Motor neuron (in vitro differentiated cells): Measurements from ENCODE around the gene FTO. TPM values are rescaled to one million over a fixed set of nuclear protein-coding genes. Genes with fewer than 3 reads are reported as not detected.

Source experiments
- ATAC-seq, 8 experiments: fragments of 200-7000 bp; cut with Tn5 transposase; replicated peaks in 6 of 8; 2 replicates each; pipeline ENCODE4 v1.8.0; 2021; ENCODE audit warnings: mild to moderate bottlenecking in 8 of 8, moderate library complexity in 8 of 8
- H3K27ac ChIP-seq, 2 donors: fragments of 250-450 bp; sonication (Bioruptor Pico); 2 replicates each; pipeline ENCODE4 v1.9.0; 2021; ENCODE audit warnings: antibody characterized with exemption in 2 of 2, mild to moderate bottlenecking in 2 of 2, moderate library complexity in 1 of 2
- H3K4me1 ChIP-seq, 2 donors: fragments of 250-450 bp; sonication (Bioruptor Pico); replicated peaks in 1 of 2; 2 replicates each; pipeline ENCODE4 v1.6.1; 2021; ENCODE audit warnings: antibody characterized with exemption in 2 of 2, mild to moderate bottlenecking in 2 of 2, moderate library complexity in 1 of 2
- H3K4me3 ChIP-seq, 5 donors: fragments of 250-450 bp; sonication (Bioruptor Pico); 2 replicates each; pipeline ENCODE4 v1.9.0; 2021; ENCODE audit warnings: antibody characterized with exemption in 5 of 5, mild to moderate bottlenecking in 5 of 5, moderate library complexity in 4 of 5
- WGBS, 10 experiments: fragments of 450-650 bp; shearing (Covaris generic); methylation state at CpG; one replicate each; pipeline ENCODE4 v1.0.0; 2022; 5-methylcytosine and 5-hydroxymethylcytosine counted together
- in situ Hi-C, 9 experiments: fragments of 400-800 bp; cut with MboI; loops; one replicate each; pipeline ENCODE4 v1.15.0; 2021; ENCODE audit warnings: low sequenced_read_pairs in 9 of 9, low pct_unique_long_range_greater_than_20kb in 2 of 9; ENCODE audit not compliant: unreplicated experiment in 9 of 9
- total RNA-seq, 8 experiments: library from RNA; unstranded; fragments of 300-600 nt; gene quantifications; 2 replicates each; pipeline versions ENCODE4 v1.2.3 to v1.2.4, GENCODE V29; 2022

FTO gene
- total RNA-seq, 8 experiments from 2014 or later: 73.8 to 143 (median 112) TPM

GRCh38 chr16:54026456-54026855 lies 322.5 kb downstream of the FTO start:
- peaks cover 6 to 38% of the 10 kb centered on the region in 2 donors for H3K4me1 ChIP-seq
- H3K27ac ChIP-seq: no peak overlapping the region
- in situ Hi-C loops: no loop called here
- ATAC-seq: no peak
- 20 to 100% (median 74%) methylated on average over 1 of the region's 1 CpG; no CpG with 5 or more reads in 4 of the 10 experiments for WGBS, 10 experiments
- no peak overlapping the region for H3K4me3 ChIP-seq

GRCh38 chr16:54027062-54027461 lies 323.1 kb downstream of the FTO start:
- Histone ChIP-seq H3K4me1 (peaks cover 6 to 32% of the 10 kb centered on the region in 2 donors), H3K4me3 (no peak overlapping the region), H3K27ac (no peak overlapping the region)
- in situ Hi-C loops: no loop called here
- peak in 1 of 8 experiments; percentile 64 for ATAC-seq
- WGBS, 10 experiments: 29 to 100% (median 92%) methylated on average over 2 to 4 of the region's 4 CpGs; no CpG with 5 or more reads in 2 of the 10 experiments

- peak in 1 of 8 experiments; percentile 10 for ATAC-seq
- H3K4me3 ChIP-seq: no peak overlapping the region
- WGBS, 10 experiments: 50 to 100% (median 90%) methylated on average over 1 of the region's 1 CpG; no CpG with 5 or more reads in 4 of the 10 experiments
- H3K4me1 ChIP-seq: peaks cover 6 to 27% of the 10 kb centered on the region in 2 donors
- H3K27ac ChIP-seq: no peak overlapping the region
- in situ Hi-C loops: no loop called here
Observed at GRCh38 chr16:54027558-54027957, 323.6 kb downstream of the FTO start.

GRCh38 chr16:54027995-54028394 lies 324.0 kb downstream of the FTO start:
- Histone ChIP-seq H3K4me3 (no peak overlapping the region), H3K4me1 (peaks cover 6 to 23% of the 10 kb centered on the region in 2 donors), H3K27ac (no peak overlapping the region)
- WGBS, 10 experiments: 73 to 100% (median 90%) methylated on average over 1 to 3 of the region's 3 CpGs
- in situ Hi-C loops: no loop called here
- no peak for ATAC-seq

GRCh38 chr16:54030451-54030850 lies 326.5 kb downstream of the FTO start:
- Histone ChIP-seq H3K27ac (no peak overlapping the region), H3K4me1 (peaks cover 2 to 20% of the 10 kb centered on the region in 2 donors), H3K4me3 (no peak overlapping the region)
- WGBS, 10 experiments: 67 to 100% (median 89%) methylated on average over 1 of the region's 1 CpG; no CpG with 5 or more reads in 2 of the 10 experiments
- in situ Hi-C loops: no loop called here
- no peak for ATAC-seq

- in situ Hi-C loops: no loop called here
- Histone ChIP-seq H3K4me1 (peaks cover 2 to 28% of the 10 kb centered on the region in 2 donors), H3K27ac (no peak overlapping the region), H3K4me3 (no peak overlapping the region)
- 59 to 100% (median 95%) methylated on average over 1 to 5 of the region's 5 CpGs; no CpG with 5 or more reads in 1 of the 10 experiments for WGBS, 10 experiments
- peak in 2 of 8 experiments; percentile 72 to 94 for ATAC-seq
Observed at GRCh38 chr16:54031107-54031760, 327.3 kb downstream of the FTO start.

GRCh38 chr16:54033747-54034146 lies 329.8 kb downstream of the FTO start:
- WGBS, 10 experiments: 68 to 100% (median 100%) methylated on average over 1 to 6 of the region's 6 CpGs

GRCh38 chr16:54034684-54035083 lies 330.7 kb downstream of the FTO start:
- H3K27ac ChIP-seq: no peak overlapping the region
- peaks cover 0 to 13% of the 10 kb centered on the region in 2 donors for H3K4me1 ChIP-seq
- H3K4me3 ChIP-seq: no peak overlapping the region
- in situ Hi-C loops: no loop called here
- ATAC-seq: no peak
- WGBS, 10 experiments: 83 to 100% (median 100%) methylated on average over 1 of the region's 1 CpG; no CpG with 5 or more reads in 4 of the 10 experiments

More at GRCh38 chr16:54033747-54034146, 329.8 kb downstream of the FTO start:
- in situ Hi-C loops: no loop called here
- ATAC-seq: no peak
- no peak overlapping the region for H3K27ac ChIP-seq
- peaks cover 0 to 13% of the 10 kb centered on the region in 2 donors for H3K4me1 ChIP-seq
- H3K4me3 ChIP-seq: no peak overlapping the region

GRCh38 chr16:54040480-54040879 lies 336.5 kb downstream of the FTO start:
- in situ Hi-C loops: no loop called here
- no peak for ATAC-seq
- H3K4me3 ChIP-seq: no peak overlapping the region
- no peak overlapping the region for H3K27ac ChIP-seq
- 38 to 100% (median 88%) methylated on average over 1 to 5 of the region's 5 CpGs; no CpG with 5 or more reads in 1 of the 10 experiments for WGBS, 10 experiments
- H3K4me1 ChIP-seq: peaks cover 0 to 8% of the 10 kb centered on the region in 2 donors

GRCh38 chr16:54040975-54041374 lies 337.0 kb downstream of the FTO start:
- H3K4me1 ChIP-seq: peaks cover 0 to 3% of the 10 kb centered on the region in 2 donors
- ATAC-seq: no peak
- 66 to 95% (median 85%) methylated on average over 2 to 6 of the region's 6 CpGs; no CpG with 5 or more reads in 4 of the 10 experiments for WGBS, 10 experiments
- H3K4me3 ChIP-seq: no peak overlapping the region
- in situ Hi-C loops: no loop called here
- H3K27ac ChIP-seq: no peak overlapping the region

GRCh38 chr16:54048586-54049495 lies 344.9 kb downstream of the FTO start:
- WGBS, 10 experiments: 25 to 68% (median 40%) methylated on average over 4 to 10 of the region's 11 CpGs; no CpG with 5 or more reads in 1 of the 10 experiments
- H3K27ac ChIP-seq: no peak overlapping the region
- in situ Hi-C loops: no loop called here
- H3K4me1 ChIP-seq: peaks cover 35 to 36% of the 10 kb centered on the region in 2 donors
- H3K4me3 ChIP-seq: no peak overlapping the region
- peak in 5 of 8 experiments; percentile 8 to 52 (median 18) for ATAC-seq

- 0 to 100% (median 17%) methylated on average over 1 to 4 of the region's 8 CpGs; no CpG with 5 or more reads in 1 of the 10 experiments for WGBS, 10 experiments
- Histone ChIP-seq H3K4me3 (no peak overlapping the region), H3K27ac (no peak overlapping the region), H3K4me1 (peaks cover 45 to 46% of the 10 kb centered on the region in 2 donors)
- in situ Hi-C loops: loop anchor here in 1 of 9 experiments (25.0 kb wide), 1 partner anchor 887 kb away; the partner anchor contains the start of gene IRX5
- peak in 5 of 8 experiments; percentile 64 to 81 (median 75) for ATAC-seq
Observed at GRCh38 chr16:54049591-54050458, 345.9 kb downstream of the FTO start.
